IMR-90 (cell line): Measurements from ENCODE around the gene ZNF775. TPM values are rescaled to one million over a fixed set of nuclear protein-coding genes. Genes with fewer than 3 reads are reported as not detected.

Experiments
- ATAC-seq: fragments of 200-7000 bp; cut with Tn5 transposase; 2 replicates; pipeline ENCODE4 v1.9.1; 2020; ENCODE audit warnings: low read depth, mild to moderate bottlenecking, moderate library complexity
- BruUV-seq: library from RNA; stranded (reverse); fragments of 400-500 nt; replicated peaks from 2 replicates; lab custom pipeline; 2021; lab: Mats Ljungman, UMichigan
- CTCF ChIA-PET: fragments of 300-600 bp; formaldehyde crosslinking; extraction: SDS; loops from one replicate; lab custom pipeline; 2021; ENCODE audit warnings: antibody characterized with exemption; lab: Yijun Ruan, JAX
- POLR2A ChIA-PET: fragments of 300-600 bp; sonication (Branson Sonifier 250); formaldehyde crosslinking; loops from one replicate; lab custom pipeline; 2022; ENCODE audit warnings: antibody characterized with exemption; ENCODE audit not compliant: unreplicated experiment; lab: Charles Lee
- DNase-seq: peaks from one replicate; pipeline ENCODE4 v3.0.0; 2013
- H2AFZ ChIP-seq: replicated peaks from 2 replicates; pipeline ENCODE3; 2013; ENCODE audit warnings: low read length, mild to moderate bottlenecking; ENCODE audit not compliant: poor library complexity
- H2AK5ac ChIP-seq: 2 replicates; pipeline ENCODE4 v1.6.1; 2013; ENCODE audit warnings: low read depth, low read length, inconsistent platforms
- H2AK9ac ChIP-seq: replicated peaks from 2 replicates; pipeline ENCODE3; 2013; ENCODE audit warnings: mild to moderate bottlenecking, low read depth, low read length, moderate library complexity; ENCODE audit not compliant: poor library complexity
- H2BK120ac ChIP-seq: 2 replicates; pipeline ENCODE4 v1.6.1; 2013; ENCODE audit warnings: low read depth, low read length, inconsistent platforms
- H2BK15ac ChIP-seq: 3 replicates; pipeline ENCODE4 v1.6.1; 2013; ENCODE audit warnings: low read depth, low read length, inconsistent platforms
- H2BK20ac ChIP-seq: 2 replicates; pipeline ENCODE4 v1.6.1; 2013; ENCODE audit warnings: low read depth, mild to moderate bottlenecking, inconsistent platforms, low read length, moderate library complexity
- H2BK5ac ChIP-seq: 2 replicates; pipeline ENCODE4 v1.6.1; 2013; ENCODE audit warnings: mild to moderate bottlenecking, low read depth, low read length, inconsistent platforms; ENCODE audit not compliant: poor library complexity, severe bottlenecking
- H3K14ac ChIP-seq: replicated peaks from 2 replicates; pipeline ENCODE4 v1.6.1; 2013; ENCODE audit warnings: low read depth, low read length, inconsistent platforms
- H3K18ac ChIP-seq: 2 replicates; pipeline ENCODE4 v1.6.1; 2013; ENCODE audit warnings: low read depth, low read length, control low read depth
- H3K23ac ChIP-seq: 2 replicates; pipeline ENCODE4 v1.6.1; 2013; ENCODE audit warnings: low read depth, low read length, inconsistent platforms
- H3K27ac ChIP-seq: 2 replicates; pipeline ENCODE4 v1.5.1; 2013; ENCODE audit warnings: mild to moderate bottlenecking, control low read depth, low read length; ENCODE audit not compliant: insufficient read depth
- H3K27me3 ChIP-seq: 2 replicates; pipeline ENCODE4 v1.6.1; 2013; ENCODE audit warnings: low read length; ENCODE audit not compliant: control insufficient read depth, insufficient read depth
- H3K36me3 ChIP-seq: 2 replicates; pipeline ENCODE4 v1.6.1; 2013; ENCODE audit warnings: low read length, mixed read lengths; ENCODE audit not compliant: control insufficient read depth, insufficient read depth
- H3K4ac ChIP-seq: 2 replicates; pipeline ENCODE4 v1.6.1; 2013; ENCODE audit warnings: low read depth, low read length, inconsistent platforms
- H3K4me1 ChIP-seq: 2 replicates; pipeline ENCODE4 v1.6.1; 2013; ENCODE audit warnings: low read length, mixed read lengths; ENCODE audit not compliant: control insufficient read depth, insufficient read depth
- H3K4me2 ChIP-seq: 2 replicates; pipeline ENCODE4 v1.6.1; 2013; ENCODE audit warnings: low read depth, mild to moderate bottlenecking, control low read depth, low read length, moderate library complexity
- H3K4me3 ChIP-seq: 2 replicates; pipeline ENCODE4 v1.5.1; 2013; ENCODE audit warnings: low read depth, mild to moderate bottlenecking, control low read depth, low read length, moderate library complexity; ENCODE audit not compliant: insufficient read depth
- H3K56ac ChIP-seq: 2 replicates; pipeline ENCODE4 v1.6.1; 2013; ENCODE audit warnings: low read length, inconsistent platforms; ENCODE audit not compliant: insufficient read depth; ENCODE audit errors: extremely low read depth
- H3K79me1 ChIP-seq, 2 experiments: 2 replicates each; pipeline ENCODE4 v1.6.1; 2013; ENCODE audit warnings: low read length in 2 of 2, inconsistent platforms in 1 of 2, low read depth in 1 of 2
- H3K9ac ChIP-seq: 2 replicates; pipeline ENCODE4 v1.6.1; 2013; ENCODE audit warnings: low read depth, low read length, control low read depth
- H3K9me1 ChIP-seq: 2 replicates; pipeline ENCODE4 v1.6.1; 2013; ENCODE audit warnings: low read length, inconsistent platforms; ENCODE audit not compliant: insufficient read depth
- H3K9me3 ChIP-seq: 2 replicates; pipeline ENCODE4 v1.6.1; 2013; ENCODE audit warnings: low read length; ENCODE audit not compliant: control insufficient read depth, insufficient read depth
- H4K20me1 ChIP-seq: 2 replicates; pipeline ENCODE4 v1.6.1; 2013; ENCODE audit warnings: low read length, inconsistent platforms; ENCODE audit not compliant: insufficient read depth
- H4K5ac ChIP-seq: 2 replicates; pipeline ENCODE4 v1.6.1; 2013; ENCODE audit warnings: mild to moderate bottlenecking, low read depth, low read length, control low read depth
- H4K8ac ChIP-seq, 2 experiments: 2 replicates each; pipeline ENCODE4 v1.6.1; 2013; ENCODE audit warnings: low read depth in 2 of 2, low read length in 2 of 2, control low read depth in 1 of 2, inconsistent platforms in 1 of 2
- H4K91ac ChIP-seq: 2 replicates; pipeline ENCODE4 v1.6.1; 2013; ENCODE audit warnings: low read depth, low read length, inconsistent platforms; ENCODE audit not compliant: insufficient read depth
- BHLHE40 ChIP-seq: fragments of 150-350 bp; IDR thresholded peaks from 2 replicates; pipeline ENCODE4 v1.6.1; 2016; ENCODE audit warnings: mild to moderate bottlenecking, low read depth, low read length
- CEBPB ChIP-seq: IDR thresholded peaks from 2 replicates; pipeline ENCODE4 v1.6.1; 2012; ENCODE audit warnings: low read depth, low read length, improper control_type of control experiment
- FOS ChIP-seq: fragments of 150-350 bp; IDR thresholded peaks from 2 replicates; pipeline ENCODE4 v1.6.1; 2016; ENCODE audit warnings: low read depth, low read length
- MAFK ChIP-seq: IDR thresholded peaks from 2 replicates; pipeline ENCODE4 v1.6.1; 2012; ENCODE audit warnings: low read depth, low read length, improper control_type of control experiment
- MAZ ChIP-seq: IDR thresholded peaks from 2 replicates; pipeline ENCODE4 v1.6.1; 2012; ENCODE audit warnings: low read depth, mild to moderate bottlenecking, low read length, improper control_type of control experiment, moderate library complexity, borderline replicate concordance
- NFE2L2 ChIP-seq: fragments of 150-350 bp; IDR thresholded peaks from 2 replicates; pipeline ENCODE4 v1.6.1; 2016; ENCODE audit warnings: low read depth, mild to moderate bottlenecking, low read length
- RAD21 ChIP-seq: IDR thresholded peaks from 2 replicates; pipeline ENCODE4 v1.6.1; 2012; ENCODE audit warnings: low read length, improper control_type of control experiment
- WGBS, 2 experiments: methylation state at CpG; one replicate each; pipeline versions ENCODE4 v1.1.5 to v1.1.7; 2013; ENCODE audit warnings: missing lambda C conversion rate in 2 of 2; ENCODE audit not compliant: insufficient read length in 1 of 2; ENCODE audit errors: extremely low coverage in 2 of 2; 5-methylcytosine and 5-hydroxymethylcytosine counted together
- dilution Hi-C: fragments of 300-500 bp; cut with HindIII; formaldehyde crosslinking; loops from one replicate; pipeline ENCODE4 v1.14.3; 2018; ENCODE audit warnings: low sequenced_read_pairs; ENCODE audit not compliant: unreplicated experiment
- in situ Hi-C: fragments of 300-500 bp; cut with MboI; formaldehyde crosslinking; loops from 3 replicates; pipeline ENCODE4 v1.14.3; 2019; ENCODE audit warnings: low sequenced_read_pairs, inconsistent platforms, mixed read lengths
- intact Hi-C: fragments of 100-400 bp; cut with micrococcal nuclease; formaldehyde crosslinking; loops from 2 replicates; pipeline ENCODE4 v1.10.0; 2022
- polyA plus RNA-seq, 3 experiments: library from polyadenylated mRNA; depleted of rRNA; stranded (reverse); fragments of >200 nt; gene quantifications; 2 replicates each; pipeline ENCODE4 v1.2.3, GENCODE V29; 2012; ENCODE audit warnings: low replicate concordance in 1 of 3
- total RNA-seq: library from RNA; depleted of rRNA; stranded (reverse); fragments of >200 nt; gene quantifications from 2 replicates; pipeline ENCODE4 v1.2.3, GENCODE V29; 2012

The ZNF775 gene
- total and polyA plus RNA-seq, 2 of the 4 experiments (the other 2 are of a cell fraction) = 1.4 to 2.6 TPM

DNA sequence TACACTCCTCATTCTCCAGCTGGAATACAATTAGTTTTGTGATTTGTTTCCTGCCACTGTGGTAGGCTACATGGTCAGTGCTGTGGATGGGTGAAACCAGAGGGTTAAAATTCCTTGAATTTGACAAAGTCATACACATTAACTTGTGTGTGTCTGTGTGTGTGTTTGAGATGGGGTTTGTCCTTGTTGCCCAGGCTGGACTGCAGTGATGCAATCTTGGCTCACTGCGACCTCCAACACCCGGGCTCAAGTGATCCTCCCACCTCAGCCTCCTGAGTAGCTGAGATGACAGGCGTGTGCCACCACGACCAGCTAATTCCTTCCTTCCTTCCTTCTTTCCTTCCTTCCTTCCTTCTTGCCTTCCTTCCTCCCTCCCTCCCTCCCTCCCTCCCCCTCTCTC lies 46.5 kb downstream of the ZNF775 start:
- in situ Hi-C loops = no loop called here
- Histone ChIP-seq H2AFZ (no peak overlapping the region), H3K56ac (no peak overlapping the region), H4K91ac (no peak overlapping the region), H3K23ac (no peak overlapping the region), H3K4ac (no peak overlapping the region), H2BK20ac (no peak overlapping the region), H3K36me3 (no peaks in the 10 kb centered on the region), H3K9me3 (no peaks in the 10 kb centered on the region), H3K18ac (no peak overlapping the region), H3K4me2 (no peak overlapping the region), H3K79me1 (no peaks in the 10 kb centered on the region), H3K9ac (no peak overlapping the region), H2AK5ac (no peak overlapping the region), H3K14ac (no peak overlapping the region), H3K4me1 (peaks cover 18% of the 10 kb centered on the region), H3K4me3 (no peak overlapping the region), H2BK120ac (no peak overlapping the region), H4K5ac (no peak overlapping the region), H3K9me1 (no peaks in the 10 kb centered on the region), H4K8ac (no peak overlapping the region), H2AK9ac (no peak overlapping the region), H2BK5ac (no peak overlapping the region), H2BK15ac (no peak overlapping the region), H4K20me1 (no peaks in the 10 kb centered on the region), H3K27me3 (no peaks in the 10 kb centered on the region), H3K27ac (no peak overlapping the region)
- ATAC-seq (no peak), DNase-seq (no peak)
- dilution Hi-C loops = no loop called here
- TF ChIP-seq MAZ = no peak
- TF ChIP-seq MAFK = no peak
- no peak for TF ChIP-seq BHLHE40
- no peak for TF ChIP-seq CEBPB
- TF ChIP-seq FOS = no peak
- TF ChIP-seq RAD21 = no peak
- no peak for TF ChIP-seq NFE2L2
- WGBS, 2 experiments = no CpG with 5 or more reads among the region's 4 CpGs
- no TSS peak for BruUV-seq
- POLR2A ChIA-PET = no interaction called here
- CTCF ChIA-PET = no interaction called here
- intact Hi-C loops = no loop called here
